ENCODE results near the gene PDCD2L.

The PDCD2L gene

GRCh38 chr19:34474233-34474989, 70.2 kb downstream of the PDCD2L start:
- DNase-seq: no peak

- peak; percentile 81 for DNase-seq
Measured at GRCh38 chr19:34475026-34475974, 71.1 kb downstream of the PDCD2L start.
